SK-N-SH treated with all-trans-retinoic acid at 6 μM for 48 hours (cell line): ENCODE measurements around the gene BABAM2.
A peak's percentile ranks its signal among the peaks of the same experiment; 100 is the strongest.

Source experiments
- ATAC-seq: fragments of 200-7000 bp; cut with Tn5 transposase; 3 replicates; pipeline ENCODE4 v1.9.1; 2020; ENCODE audit warnings: mild to moderate bottlenecking, moderate library complexity
- ARNTL ChIP-seq: fragments of 450-650 bp; formaldehyde crosslinking; IDR thresholded peaks from 2 replicates; pipeline ENCODE4 v1.5.0; 2020; ENCODE audit warnings: low read depth, mild to moderate bottlenecking, moderate library complexity, borderline replicate concordance
- BACH2 ChIP-seq: fragments of 250-450 bp; sonication (Bioruptor Pico); IDR thresholded peaks from 2 replicates; pipeline ENCODE4 v1.9.0; 2021; ENCODE audit warnings: mild to moderate bottlenecking, borderline replicate concordance
- CSDC2 ChIP-seq: fragments of 250-450 bp; sonication (Bioruptor Pico); IDR thresholded peaks from 2 replicates; pipeline ENCODE4 v1.5.0; 2020; ENCODE audit warnings: mild to moderate bottlenecking, moderate library complexity
- CSRNP3 ChIP-seq: fragments of 250-450 bp; sonication (Bioruptor Pico); IDR thresholded peaks from 2 replicates; pipeline ENCODE4 v1.5.1; 2021; ENCODE audit warnings: mild to moderate bottlenecking, moderate library complexity
- GLIS3 ChIP-seq: fragments of 250-450 bp; sonication (Bioruptor Pico); IDR thresholded peaks from 2 replicates; pipeline ENCODE4 v1.5.0; 2020; ENCODE audit warnings: mild to moderate bottlenecking, moderate library complexity
- OSR1 ChIP-seq: fragments of 250-450 bp; sonication (Bioruptor Pico); IDR thresholded peaks from 2 replicates; pipeline ENCODE4 v1.8.0; 2022; ENCODE audit warnings: moderate library complexity, mild to moderate bottlenecking, inconsistent platforms
- PATZ1 ChIP-seq: fragments of 250-450 bp; sonication (Bioruptor Pico); IDR thresholded peaks from 2 replicates; pipeline ENCODE4 v1.8.0; 2020; ENCODE audit warnings: mild to moderate bottlenecking, moderate library complexity, borderline replicate concordance
- POU6F1 ChIP-seq: fragments of 250-450 bp; sonication (Bioruptor Pico); IDR thresholded peaks from 2 replicates; pipeline ENCODE4 v1.8.0; 2021; ENCODE audit warnings: low read depth, mild to moderate bottlenecking, moderate library complexity, borderline replicate concordance
- PPARA ChIP-seq: fragments of 250-450 bp; sonication (Bioruptor Pico); IDR thresholded peaks from 2 replicates; pipeline ENCODE4 v1.5.0; 2020; ENCODE audit warnings: mild to moderate bottlenecking, borderline replicate concordance
- SNAI2 ChIP-seq: fragments of 250-450 bp; sonication (Bioruptor Pico); IDR thresholded peaks from 2 replicates; pipeline ENCODE4 v1.5.0; 2020; ENCODE audit warnings: mild to moderate bottlenecking, moderate library complexity
- TCF4 ChIP-seq: fragments of 250-450 bp; sonication (Bioruptor Pico); IDR thresholded peaks from 2 replicates; pipeline ENCODE4 v1.8.0; 2021; ENCODE audit warnings: mild to moderate bottlenecking, moderate library complexity, borderline replicate concordance
- TOX ChIP-seq: fragments of 250-450 bp; sonication (Bioruptor Pico); IDR thresholded peaks from 2 replicates; pipeline ENCODE4 v1.8.0; 2021; ENCODE audit warnings: mild to moderate bottlenecking, moderate library complexity, borderline replicate concordance
- TSHZ2 ChIP-seq: fragments of 250-450 bp; sonication (Bioruptor Pico); IDR thresholded peaks from 2 replicates; pipeline ENCODE4 v1.5.0; 2020; ENCODE audit warnings: mild to moderate bottlenecking, moderate library complexity
- ZC3H10 ChIP-seq: fragments of 250-450 bp; sonication (Bioruptor Pico); IDR thresholded peaks from 2 replicates; pipeline ENCODE4 v1.5.1; 2021; ENCODE audit warnings: mild to moderate bottlenecking, moderate library complexity
- ZFP3 ChIP-seq: fragments of 250-450 bp; sonication (Bioruptor Pico); IDR thresholded peaks from 2 replicates; pipeline ENCODE4 v1.5.0; 2020; ENCODE audit warnings: mild to moderate bottlenecking, moderate library complexity
- ZFP30 ChIP-seq: fragments of 450-650 bp; formaldehyde crosslinking; IDR thresholded peaks from 2 replicates; pipeline ENCODE4 v1.5.0; 2022; ENCODE audit warnings: mild to moderate bottlenecking, moderate library complexity
- ZNF565 ChIP-seq: fragments of 450-650 bp; formaldehyde crosslinking; conservative IDR thresholded peaks from 2 replicates; pipeline ENCODE4 v1.5.0; 2020; ENCODE audit warnings: low read depth, mild to moderate bottlenecking, moderate library complexity
- ZNF70 ChIP-seq: fragments of 450-650 bp; formaldehyde crosslinking; IDR thresholded peaks from 2 replicates; pipeline ENCODE4 v1.5.0; 2020; ENCODE audit warnings: mild to moderate bottlenecking, moderate library complexity
- ZNF8 ChIP-seq: fragments of 450-650 bp; formaldehyde crosslinking; IDR thresholded peaks from 2 replicates; pipeline ENCODE4 v1.5.0; 2020; ENCODE audit warnings: mild to moderate bottlenecking, moderate library complexity

The BABAM2 gene

GRCh38 chr2:28166956-28167355 lies 276.4 kb downstream of the BABAM2 start (continued):
- TF ChIP-seq TSHZ2 (CRISPR knock-in tag): no peak
- TF ChIP-seq ZNF70: no peak
- TF ChIP-seq TOX (CRISPR knock-in tag): no peak
- TF ChIP-seq ZC3H10: no peak
- no peak for TF ChIP-seq ZFP3 (CRISPR knock-in tag)

- no peak for ATAC-seq
- TF ChIP-seq ZNF565 (CRISPR knock-in tag) (no peak), PPARA (no peak), ZC3H10 (no peak), ZNF70 (no peak), ZFP30 (CRISPR knock-in tag) (no peak)
Observed at GRCh38 chr2:28168376-28168775, 277.8 kb downstream of the BABAM2 start.

GRCh38 chr2:28169492-28169891 lies 279.0 kb downstream of the BABAM2 start:
- TF ChIP-seq OSR1 (CRISPR knock-in tag) (no peak), PATZ1 (no peak), ZFP3 (CRISPR knock-in tag) (no peak), SNAI2 (CRISPR knock-in tag) (no peak), GLIS3 (CRISPR knock-in tag) (no peak), POU6F1 (CRISPR knock-in tag) (no peak), ARNTL (CRISPR knock-in tag) (no peak)
- TF ChIP-seq, all 23 proteins: peak for 0
- no peak for ATAC-seq

- no peak for TF ChIP-seq ZFP30 (CRISPR knock-in tag)
- no peak for TF ChIP-seq ARNTL (CRISPR knock-in tag)
- TF ChIP-seq GLIS3 (CRISPR knock-in tag): no peak
- TF ChIP-seq ZNF8 (CRISPR knock-in tag): no peak
- no peak for TF ChIP-seq CSDC2 (CRISPR knock-in tag)
- ATAC-seq: peak; percentile 40
Observed at GRCh38 chr2:28172114-28172898, 281.8 kb downstream of the BABAM2 start.

- ATAC-seq: no peak
- no peak for TF ChIP-seq POU6F1 (CRISPR knock-in tag)
- TF ChIP-seq TCF4 (CRISPR knock-in tag): no peak
- TF ChIP-seq GLIS3 (CRISPR knock-in tag): no peak
- no peak for TF ChIP-seq TSHZ2 (CRISPR knock-in tag)
- TF ChIP-seq CSDC2 (CRISPR knock-in tag): no peak
- no peak for TF ChIP-seq PATZ1
- no peak for TF ChIP-seq ZC3H10
- no peak for TF ChIP-seq BACH2 (CRISPR knock-in tag)
- TF ChIP-seq CSRNP3: no peak
Observed at GRCh38 chr2:28173377-28173776, 282.8 kb downstream of the BABAM2 start.
